HCT116 (cell line): Measurements from ENCODE around the gene CMBL. TPM values are rescaled to one million over a fixed set of nuclear protein-coding genes. Genes with fewer than 3 reads are reported as not detected.

Experiments used
- ATAC-seq: fragments of 200-7000 bp; cut with Tn5 transposase; 2 replicates; pipeline ENCODE4 v1.9.1; 2020; ENCODE audit warnings: mild to moderate bottlenecking, moderate library complexity
- BruUV-seq: library from RNA; stranded (reverse); fragments of 400-500 nt; replicated peaks from 2 replicates; lab custom pipeline; 2021; lab: Mats Ljungman, UMichigan
- CTCF ChIA-PET: fragments of 300-600 bp; sonication (Branson Sonifier 250); formaldehyde crosslinking; loops from one replicate; lab custom pipeline; 2021; ENCODE audit warnings: antibody characterized with exemption; lab: Charles Lee
- POLR2A ChIA-PET: fragments of 300-600, 350-600 bp; sonication (Branson Sonifier 250); formaldehyde crosslinking; loops from one replicate; lab custom pipeline; 2021; ENCODE audit warnings: antibody characterized with exemption; lab: Charles Lee
- RAD21 ChIA-PET, 2 experiments: fragments of 300-600 bp; sonication (Branson Sonifier 250); formaldehyde crosslinking; loops; one replicate each; lab custom pipeline; 2023; ENCODE audit warnings: low total read pairs in 2 of 2; ENCODE audit not compliant: uncharacterized antibody in 2 of 2, unreplicated experiment in 2 of 2, low non-redundant PET in 1 of 2; lab: Charles Lee
- DNase-seq: peaks from one replicate; pipeline ENCODE4 v3.0.0-alpha.2; 2010; ENCODE audit warnings: low read depth, low spot score
- H2AFZ ChIP-seq: fragments of 200-600 bp; shearing (Covaris generic), sonication (generic); 2 replicates; pipeline ENCODE4 v1.6.1; 2017; ENCODE audit warnings: low read depth, mixed run types, mixed read lengths, antibody characterized with exemption, low read length; ENCODE audit not compliant: poor library complexity, severe bottlenecking
- H3K27ac ChIP-seq: 2 replicates; pipeline ENCODE4 v1.5.1; 2012; ENCODE audit warnings: low read depth, low read length
- H3K27me3 ChIP-seq: fragments of 200-600 bp; sonication (generic); 2 replicates; pipeline ENCODE4 v1.6.1; 2016; ENCODE audit warnings: mixed run types, low read length, mixed read lengths; ENCODE audit not compliant: insufficient read depth
- H3K36me3 ChIP-seq, 2 experiments: fragments of 200-500 bp in 1 of 2; fragments of 200-600 bp in 1 of 2; sonication (Bioruptor generic) in 1 of 2; sonication (generic) in 1 of 2; 2 replicates each; pipeline versions ENCODE4 v1.5.1 to v1.6.1; 2014 to 2016; ENCODE audit warnings: low read length in 2 of 2, inconsistent platforms in 1 of 2, mixed read lengths in 1 of 2, mixed run types in 1 of 2; ENCODE audit not compliant: insufficient read depth in 2 of 2, control insufficient read depth in 1 of 2
- H3K4me1 ChIP-seq, 2 experiments: fragments of 200-600 bp in 1 of 2; sonication (generic) in 1 of 2; 2 replicates each; pipeline versions ENCODE4 v1.5.1 to v1.6.1; 2012 to 2017; ENCODE audit warnings: low read length in 2 of 2, inconsistent platforms in 1 of 2, mild to moderate bottlenecking in 1 of 2, mixed read lengths in 1 of 2, mixed run types in 1 of 2, moderate library complexity in 1 of 2; ENCODE audit not compliant: insufficient read depth in 2 of 2, control insufficient read depth in 1 of 2
- H3K4me2 ChIP-seq: fragments of 200-600 bp; sonication (generic); 2 replicates; pipeline ENCODE4 v1.6.1; 2017; ENCODE audit warnings: mixed run types, low read length, mixed read lengths
- H3K4me3 ChIP-seq, 2 experiments: fragments of 200-600 bp in 1 of 2; sonication (generic) in 1 of 2; replicated peaks in 1 of 2; 2 replicates each; pipeline ENCODE4 v1.5.1; 2011 to 2016; ENCODE audit warnings: low read length in 2 of 2, control low read depth in 1 of 2, low read depth in 1 of 2, mild to moderate bottlenecking in 1 of 2, mixed read lengths in 1 of 2, mixed run types in 1 of 2
- H3K79me2 ChIP-seq: fragments of 200-600 bp; sonication (generic); 2 replicates; pipeline ENCODE4 v1.6.1; 2017; ENCODE audit warnings: mild to moderate bottlenecking, mixed run types, low read length, moderate library complexity, mixed read lengths; ENCODE audit not compliant: insufficient read depth
- H3K9ac ChIP-seq: fragments of 200-600 bp; sonication (generic); 2 replicates; pipeline ENCODE4 v1.6.1; 2016; ENCODE audit warnings: low read length, mixed read lengths
- H3K9me2 ChIP-seq: fragments of 200-600 bp; sonication (generic), shearing (Covaris generic); 2 replicates; pipeline ENCODE4 v1.6.1; 2017; ENCODE audit warnings: mixed run types, mild to moderate bottlenecking, moderate library complexity; ENCODE audit not compliant: insufficient read depth
- H3K9me3 ChIP-seq, 2 experiments: fragments of 200-500 bp in 1 of 2; fragments of 200-600 bp in 1 of 2; sonication (Bioruptor generic) in 1 of 2; sonication (generic) in 1 of 2; 2 replicates each; pipeline ENCODE4 v1.6.1; 2014 to 2017; ENCODE audit warnings: low read length in 2 of 2, mixed read lengths in 2 of 2, inconsistent platforms in 1 of 2, low read depth in 1 of 2, mild to moderate bottlenecking in 1 of 2, mixed run types in 1 of 2, moderate library complexity in 1 of 2; ENCODE audit not compliant: control insufficient read depth in 1 of 2, insufficient read depth in 1 of 2
- H4K20me1 ChIP-seq: fragments of 200-600 bp; sonication (generic), shearing (Covaris generic); 2 replicates; pipeline ENCODE4 v1.6.1; 2017; ENCODE audit warnings: mixed run types, mild to moderate bottlenecking, moderate library complexity; ENCODE audit not compliant: insufficient read depth
- EGR1 ChIP-seq: IDR thresholded peaks from 2 replicates; pipeline ENCODE4 v1.6.1; 2012; ENCODE audit warnings: low read depth
- ELF1 ChIP-seq: IDR thresholded peaks from 2 replicates; pipeline ENCODE4 v1.6.1; 2012; ENCODE audit warnings: low read depth, borderline replicate concordance
- EZH2 ChIP-seq: fragments of 200-600 bp; sonication (generic); IDR thresholded peaks from 2 replicates; pipeline ENCODE4 v1.6.1; 2017; ENCODE audit warnings: antibody characterized with exemption, mixed run types
- FOSL1 ChIP-seq: IDR thresholded peaks from 2 replicates; pipeline ENCODE4 v1.6.1; 2012; ENCODE audit warnings: low read depth
- JUND ChIP-seq: IDR thresholded peaks from 2 replicates; pipeline ENCODE4 v1.6.1; 2012
- POLR2A ChIP-seq: IDR thresholded peaks from 2 replicates; pipeline ENCODE4 v1.7.0; 2011; ENCODE audit warnings: borderline replicate concordance; ENCODE audit not compliant: insufficient read depth, insufficient read length; ENCODE audit errors: extremely low read depth
- SP1 ChIP-seq: IDR thresholded peaks from 2 replicates; pipeline ENCODE4 v1.6.1; 2012; ENCODE audit warnings: low read depth
- SRF ChIP-seq: IDR thresholded peaks from 2 replicates; pipeline ENCODE4 v1.6.1; 2012; ENCODE audit warnings: low read depth
- TCF7L2 ChIP-seq: IDR thresholded peaks from 2 replicates; pipeline ENCODE4 v1.7.0; 2011; ENCODE audit warnings: borderline replicate concordance, inconsistent platforms; ENCODE audit not compliant: insufficient read depth, insufficient read length; ENCODE audit errors: extremely low read depth
- YY1 ChIP-seq: IDR thresholded peaks from 2 replicates; pipeline ENCODE4 v1.6.1; 2011; ENCODE audit warnings: low read length, low read depth, moderate library complexity, mild to moderate bottlenecking; ENCODE audit not compliant: insufficient replicate concordance; ENCODE audit errors: extremely low read depth
- ZBTB33 ChIP-seq: IDR thresholded peaks from 2 replicates; pipeline ENCODE4 v1.6.1; 2011; ENCODE audit warnings: mild to moderate bottlenecking, low read length, moderate library complexity; ENCODE audit not compliant: insufficient replicate concordance; ENCODE audit errors: extremely low read depth
- ZFX ChIP-seq: fragments of 450-650 bp; IDR thresholded peaks from 2 replicates; pipeline ENCODE4 v1.6.1; 2017
- ZNF274 ChIP-seq: fragments of 200-500 bp; sonication (Bioruptor generic); IDR thresholded peaks from 2 replicates; pipeline ENCODE4 v1.6.1; 2014; ENCODE audit warnings: mild to moderate bottlenecking, low read depth, low read length, inconsistent platforms
- intact Hi-C: fragments of 100-400 bp; cut with micrococcal nuclease; formaldehyde crosslinking; loops from 2 replicates; pipeline ENCODE4 v1.10.0; 2022
- total RNA-seq: library from RNA; stranded (reverse); gene quantifications from one replicate; pipeline ENCODE4 v1.2.1, GENCODE V29; 2021; ENCODE audit not compliant: unreplicated experiment
- TF ChIP-seq, protein P1 (sequence below): IDR thresholded peaks from 2 replicates; pipeline ENCODE4 v1.6.1; 2012
- TF ChIP-seq, protein P2 (sequence below): IDR thresholded peaks from 2 replicates; pipeline ENCODE4 v1.6.1; 2012; ENCODE audit warnings: low read depth

CMBL gene
- total RNA-seq, 1 experiment from 2014 or later, result 51.0 TPM

- TF ChIP-seq JUND (no peak), ZFX (no peak), TCF7L2 (no peak)
- TF ChIP-seq, protein P1, sequence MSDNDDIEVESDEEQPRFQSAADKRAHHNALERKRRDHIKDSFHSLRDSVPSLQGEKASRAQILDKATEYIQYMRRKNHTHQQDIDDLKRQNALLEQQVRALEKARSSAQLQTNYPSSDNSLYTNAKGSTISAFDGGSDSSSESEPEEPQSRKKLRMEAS, result no peak
- ChIA-PET POLR2A (no interaction called here), RAD21 (no interaction called here), CTCF (no interaction called here)
- Histone ChIP-seq H3K27me3 (no peaks in the 10 kb centered on the region), H3K4me3 (no peak overlapping the region), H3K27ac (no peak overlapping the region), H3K4me1 (peaks cover 14 to 20% of the 10 kb centered on the region in 2 experiments), H3K79me2 (peaks cover 34% of the 10 kb centered on the region), H3K9me2 (no peaks in the 10 kb centered on the region), H3K36me3 (no peaks in the 10 kb centered on the region), H3K9me3 (no peaks in the 10 kb centered on the region), H2AFZ (no peak overlapping the region), H3K4me2 (no peak overlapping the region), H3K9ac (no peak overlapping the region), H4K20me1 (no peaks in the 10 kb centered on the region)
- BruUV-seq, result no TSS peak
- intact Hi-C loops, result no loop called here
- ATAC-seq (no peak), DNase-seq (no peak)
Observed at GRCh38 chr5:10300246-10300645, 7.5 kb downstream of the CMBL start.

DNA sequence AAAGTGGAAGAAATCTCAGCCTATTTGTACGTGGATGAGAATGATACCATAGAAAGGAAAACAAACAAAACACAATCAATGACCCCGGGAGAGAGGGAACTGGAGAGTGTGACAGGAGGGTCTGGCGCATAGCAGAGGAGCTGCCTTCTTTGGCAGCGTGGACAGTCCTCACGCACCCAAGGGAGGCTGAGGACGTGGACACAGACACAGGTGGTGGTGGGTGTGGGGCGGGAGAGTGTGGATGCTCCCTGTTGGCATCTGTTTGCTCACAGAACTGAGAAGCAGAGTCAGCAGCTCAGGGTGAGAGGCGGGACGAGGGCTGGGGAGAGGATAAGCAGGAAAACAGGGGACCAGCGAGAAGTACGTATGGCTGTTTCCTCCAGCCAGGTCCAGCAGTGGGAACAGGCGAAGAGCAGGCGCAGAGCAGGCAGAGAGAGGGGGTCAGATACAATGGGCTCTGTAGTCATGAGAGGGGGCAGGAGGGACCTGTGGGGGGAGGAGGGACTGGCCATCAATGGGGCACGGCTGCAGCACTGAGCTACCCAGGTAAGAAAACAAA lies 10.0 kb downstream of the CMBL start:
- Histone ChIP-seq H3K9ac (no peak overlapping the region), H2AFZ (no peak overlapping the region), H3K36me3 (no peaks in the 10 kb centered on the region), H3K4me2 (no peak overlapping the region), H3K79me2 (peaks cover 26% of the 10 kb centered on the region), H3K9me3 (no peaks in the 10 kb centered on the region), H3K27me3 (no peaks in the 10 kb centered on the region), H3K27ac (no peak overlapping the region), H3K4me1 (peaks cover 14 to 15% of the 10 kb centered on the region in 2 experiments), H3K9me2 (no peaks in the 10 kb centered on the region), H4K20me1 (0 out of 2 replicates have a peak, but pooled peaks cover 6% of the 10 kb centered on the region), H3K4me3 (no peak overlapping the region)
- no peak for DNase-seq
- ATAC-seq, result no peak
- POLR2A ChIA-PET, result no interaction called here
- RAD21 ChIA-PET, result no interaction called here
- TF ChIP-seq ZFX, result no peak
- TF ChIP-seq POLR2A, result no peak
- no peak for TF ChIP-seq ELF1
- TF ChIP-seq, protein P2, sequence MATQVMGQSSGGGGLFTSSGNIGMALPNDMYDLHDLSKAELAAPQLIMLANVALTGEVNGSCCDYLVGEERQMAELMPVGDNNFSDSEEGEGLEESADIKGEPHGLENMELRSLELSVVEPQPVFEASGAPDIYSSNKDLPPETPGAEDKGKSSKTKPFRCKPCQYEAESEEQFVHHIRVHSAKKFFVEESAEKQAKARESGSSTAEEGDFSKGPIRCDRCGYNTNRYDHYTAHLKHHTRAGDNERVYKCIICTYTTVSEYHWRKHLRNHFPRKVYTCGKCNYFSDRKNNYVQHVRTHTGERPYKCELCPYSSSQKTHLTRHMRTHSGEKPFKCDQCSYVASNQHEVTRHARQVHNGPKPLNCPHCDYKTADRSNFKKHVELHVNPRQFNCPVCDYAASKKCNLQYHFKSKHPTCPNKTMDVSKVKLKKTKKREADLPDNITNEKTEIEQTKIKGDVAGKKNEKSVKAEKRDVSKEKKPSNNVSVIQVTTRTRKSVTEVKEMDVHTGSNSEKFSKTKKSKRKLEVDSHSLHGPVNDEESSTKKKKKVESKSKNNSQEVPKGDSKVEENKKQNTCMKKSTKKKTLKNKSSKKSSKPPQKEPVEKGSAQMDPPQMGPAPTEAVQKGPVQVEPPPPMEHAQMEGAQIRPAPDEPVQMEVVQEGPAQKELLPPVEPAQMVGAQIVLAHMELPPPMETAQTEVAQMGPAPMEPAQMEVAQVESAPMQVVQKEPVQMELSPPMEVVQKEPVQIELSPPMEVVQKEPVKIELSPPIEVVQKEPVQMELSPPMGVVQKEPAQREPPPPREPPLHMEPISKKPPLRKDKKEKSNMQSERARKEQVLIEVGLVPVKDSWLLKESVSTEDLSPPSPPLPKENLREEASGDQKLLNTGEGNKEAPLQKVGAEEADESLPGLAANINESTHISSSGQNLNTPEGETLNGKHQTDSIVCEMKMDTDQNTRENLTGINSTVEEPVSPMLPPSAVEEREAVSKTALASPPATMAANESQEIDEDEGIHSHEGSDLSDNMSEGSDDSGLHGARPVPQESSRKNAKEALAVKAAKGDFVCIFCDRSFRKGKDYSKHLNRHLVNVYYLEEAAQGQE, result no peak
- TF ChIP-seq SP1, result no peak
- TF ChIP-seq EGR1, result no peak
- TF ChIP-seq, protein P1, result no peak
- TF ChIP-seq YY1, result no peak
- no peak for TF ChIP-seq TCF7L2
- TF ChIP-seq ZNF274, result no peak
- no peak for TF ChIP-seq EZH2
- no peak for TF ChIP-seq SRF
- no peak for TF ChIP-seq ZBTB33
- TF ChIP-seq FOSL1, result no peak
- TF ChIP-seq JUND, result no peak
- intact Hi-C loops, result no loop called here
- CTCF ChIA-PET, result no interaction called here
- BruUV-seq, result no TSS peak
